HG02885 (cell line): ENCODE results near the gene CLDN7.

Experiments used
- ATAC-seq: cut with Tn5 transposase; IDR thresholded peaks from one replicate; pipeline ENCODE4 v1.9.1; 2021; ENCODE audit warnings: mild to moderate bottlenecking; ENCODE audit not compliant: unreplicated experiment, poor library complexity

CLDN7 gene, protein sequence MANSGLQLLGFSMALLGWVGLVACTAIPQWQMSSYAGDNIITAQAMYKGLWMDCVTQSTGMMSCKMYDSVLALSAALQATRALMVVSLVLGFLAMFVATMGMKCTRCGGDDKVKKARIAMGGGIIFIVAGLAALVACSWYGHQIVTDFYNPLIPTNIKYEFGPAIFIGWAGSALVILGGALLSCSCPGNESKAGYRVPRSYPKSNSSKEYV

GRCh38 chr17:7262192-7262934 lies at the start of gene CLDN7:
Gene CLDN7, minus strand, starts transcription at chr17:7262478. Its CDS starts 435 bp downstream, at chr17:7262043.
- ATAC-seq: no peak

GRCh38 chr17:7311110-7311705 lies 48.9 kb upstream of the CLDN7 start:
- ATAC-seq: no peak

DNA sequence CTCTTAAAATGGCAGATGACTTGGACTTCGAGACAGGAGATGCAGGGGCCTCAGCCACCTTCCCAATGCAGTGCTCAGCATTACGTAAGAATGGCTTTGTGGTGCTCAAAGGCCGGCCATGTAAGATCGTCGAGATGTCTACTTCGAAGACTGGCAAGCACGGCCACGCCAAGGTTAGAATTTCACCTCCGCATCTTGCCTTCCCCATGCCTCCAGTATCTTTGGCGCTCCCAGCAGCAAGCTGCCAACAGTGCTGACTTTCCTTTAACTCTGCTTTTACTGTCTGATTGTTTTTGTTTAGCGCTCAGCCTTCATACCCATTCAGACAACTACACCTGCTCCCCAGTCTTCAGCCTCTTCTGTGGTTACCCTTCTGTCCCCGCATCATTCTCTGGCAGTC lies 47.4 kb upstream of the CLDN7 start:
- no peak for ATAC-seq

GRCh38 chr17:7308625-7309433 lies 46.6 kb upstream of the CLDN7 start:
- no peak for ATAC-seq

DNA sequence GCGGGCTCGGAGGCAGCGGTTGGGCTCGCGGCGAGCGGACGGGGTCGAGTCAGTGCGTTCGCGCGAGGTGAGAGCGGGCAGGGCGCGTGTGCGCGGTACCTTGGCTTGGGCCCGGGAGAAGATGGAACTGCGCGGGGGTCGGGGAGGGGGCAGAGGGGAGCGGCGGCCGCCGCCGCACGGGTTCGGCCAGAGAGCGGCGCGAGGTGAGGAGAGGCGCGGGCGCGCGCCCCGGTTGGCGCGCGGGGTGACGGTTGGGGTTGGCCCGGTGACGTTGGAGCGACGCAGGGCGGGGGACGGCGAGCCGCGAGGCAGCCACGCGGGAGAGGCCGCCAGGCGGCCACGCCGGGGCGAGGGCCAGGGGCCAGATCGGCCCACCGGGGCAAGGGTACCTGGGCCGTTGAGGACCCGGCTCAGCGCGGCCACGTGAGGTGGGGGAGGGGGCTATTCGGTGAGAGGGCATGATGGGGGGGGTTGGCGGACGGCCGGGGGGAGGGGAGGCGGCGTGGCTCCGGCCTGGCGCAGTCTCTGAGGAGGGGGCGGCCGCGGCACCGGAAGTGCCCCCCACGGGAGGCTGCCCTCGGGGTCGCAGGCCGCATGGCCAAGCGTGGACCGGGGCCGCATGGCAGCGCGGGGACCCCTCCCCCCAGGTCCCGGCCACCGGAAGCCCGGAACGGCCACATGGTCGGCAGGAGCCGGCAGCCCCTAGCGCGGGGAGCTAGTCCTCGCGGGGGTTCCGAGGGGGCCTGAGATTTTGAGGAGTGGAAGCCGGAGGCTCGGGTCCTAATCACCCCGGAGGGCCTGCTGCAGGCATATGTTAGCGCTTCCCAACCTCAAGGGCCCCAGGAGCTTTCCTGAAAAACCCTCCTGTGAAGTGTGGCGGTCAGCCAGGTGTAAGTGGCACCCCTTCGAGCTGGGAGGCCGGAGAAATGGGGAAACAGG lies 45.7 kb upstream of the CLDN7 start:
- ATAC-seq: peak; percentile 9

- ATAC-seq: peak; percentile 75
Observed at GRCh38 chr17:7306911-7307685, 44.8 kb upstream of the CLDN7 start, which contains the start of gene EIF5A. Gene EIF5A, plus strand, starts transcription at chr17:7307628. Its CDS starts 2,008 bp downstream, at chr17:7309636.

DNA sequence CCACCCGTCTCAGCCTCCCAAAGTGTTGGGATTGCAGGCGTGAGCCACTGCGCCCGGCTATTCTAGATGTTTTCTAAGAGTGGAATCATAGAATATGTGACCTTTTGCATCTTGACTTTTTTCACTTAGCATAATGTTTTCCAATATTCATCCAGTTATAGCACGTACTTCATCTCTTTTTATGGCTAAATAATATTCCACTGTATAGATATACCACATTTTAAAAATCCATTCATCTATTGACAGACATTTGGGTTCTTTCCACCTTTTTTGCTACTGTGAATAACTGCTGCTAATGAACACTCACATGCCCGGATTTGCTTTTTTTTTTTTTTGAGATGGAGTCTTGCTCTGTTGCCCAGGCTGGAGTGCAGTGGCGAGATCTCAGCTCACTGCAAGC lies 41.9 kb upstream of the CLDN7 start:
- no peak for ATAC-seq

DNA sequence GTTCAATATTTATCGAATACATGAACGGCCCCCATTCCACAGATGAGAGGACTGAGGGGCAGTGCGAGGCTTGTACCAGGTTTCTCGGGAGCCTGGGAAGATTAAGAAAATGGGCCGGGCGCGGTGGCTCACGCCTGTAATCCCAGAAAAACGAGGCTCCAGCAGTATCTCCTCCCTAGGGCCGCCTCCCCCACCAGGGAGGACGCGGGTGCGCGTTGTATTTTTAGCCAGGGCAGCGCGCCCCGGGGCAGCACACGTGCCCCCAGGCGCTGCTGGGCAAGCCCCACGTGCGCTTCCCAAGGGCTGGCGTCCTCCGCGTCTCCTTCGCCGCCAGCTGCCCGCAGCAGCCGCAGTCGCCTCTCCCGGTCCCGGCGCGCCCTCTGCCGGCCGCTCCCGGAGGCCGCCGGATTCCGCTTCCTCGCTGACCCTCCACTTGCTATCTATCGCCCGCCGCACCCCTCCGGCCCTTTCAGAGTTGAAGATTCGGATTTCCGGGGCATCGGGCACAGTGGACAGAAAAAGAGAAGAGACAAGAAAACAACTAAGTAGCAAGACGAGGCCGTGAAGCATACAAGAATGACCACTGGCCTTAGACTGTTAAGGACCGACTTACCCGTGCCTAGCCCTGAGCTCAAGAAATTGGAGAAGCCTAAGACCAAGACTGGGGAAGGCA lies 34.0 kb upstream of the CLDN7 start:
- ATAC-seq: no peak

DNA sequence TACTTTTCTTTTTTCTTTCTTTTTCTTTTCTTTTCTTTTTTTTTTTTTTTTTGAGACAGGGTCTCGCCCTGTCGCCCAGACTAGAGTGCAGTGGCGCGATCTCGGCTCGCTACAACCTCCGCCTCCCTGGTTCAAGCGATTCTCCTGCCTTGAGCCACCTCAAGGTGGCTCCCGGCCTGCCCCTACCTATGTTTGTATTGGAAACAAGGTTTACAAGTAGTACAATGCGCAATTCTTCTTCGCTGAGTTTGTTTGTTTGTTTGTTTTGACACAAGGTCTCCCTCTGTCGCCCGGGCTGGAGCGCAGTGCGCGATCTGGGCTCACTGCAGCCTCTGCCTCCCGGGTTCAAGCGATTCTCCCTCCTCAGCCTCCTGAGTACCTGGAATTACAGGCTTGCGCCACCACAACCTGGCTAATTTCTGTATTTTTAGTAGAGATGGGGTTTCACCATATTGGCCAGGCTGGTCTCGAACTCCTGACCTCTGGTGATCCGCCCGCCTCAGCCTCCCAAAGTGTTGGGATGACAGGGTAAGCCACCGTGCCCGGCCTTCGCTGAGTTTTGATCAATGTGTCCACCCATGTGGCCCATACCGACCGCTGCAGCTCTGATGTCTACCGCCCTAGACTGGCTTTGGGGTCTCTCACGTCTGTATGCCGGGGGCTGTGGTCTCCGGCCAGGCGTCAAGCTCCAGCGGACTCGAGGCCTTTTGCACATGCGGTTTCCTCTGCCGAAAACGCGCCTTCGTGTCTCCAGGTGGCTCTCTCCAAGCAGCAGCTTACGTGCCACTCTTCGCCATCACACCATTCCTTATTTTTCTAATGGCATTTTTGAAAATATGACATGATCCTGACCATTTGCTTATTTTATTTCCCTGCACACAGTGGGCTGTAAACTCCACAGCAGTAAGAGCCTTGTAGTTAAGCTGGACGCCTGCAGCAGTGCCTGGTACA lies 33.2 kb upstream of the CLDN7 start:
- no peak for ATAC-seq

GRCh38 chr17:7294614-7295153 lies 32.4 kb upstream of the CLDN7 start, which contains the start of gene YBX2:
Gene YBX2, minus strand, starts transcription at chr17:7294639. Its CDS starts 139 bp downstream, at chr17:7294500.
- ATAC-seq: peak; percentile 45

DNA sequence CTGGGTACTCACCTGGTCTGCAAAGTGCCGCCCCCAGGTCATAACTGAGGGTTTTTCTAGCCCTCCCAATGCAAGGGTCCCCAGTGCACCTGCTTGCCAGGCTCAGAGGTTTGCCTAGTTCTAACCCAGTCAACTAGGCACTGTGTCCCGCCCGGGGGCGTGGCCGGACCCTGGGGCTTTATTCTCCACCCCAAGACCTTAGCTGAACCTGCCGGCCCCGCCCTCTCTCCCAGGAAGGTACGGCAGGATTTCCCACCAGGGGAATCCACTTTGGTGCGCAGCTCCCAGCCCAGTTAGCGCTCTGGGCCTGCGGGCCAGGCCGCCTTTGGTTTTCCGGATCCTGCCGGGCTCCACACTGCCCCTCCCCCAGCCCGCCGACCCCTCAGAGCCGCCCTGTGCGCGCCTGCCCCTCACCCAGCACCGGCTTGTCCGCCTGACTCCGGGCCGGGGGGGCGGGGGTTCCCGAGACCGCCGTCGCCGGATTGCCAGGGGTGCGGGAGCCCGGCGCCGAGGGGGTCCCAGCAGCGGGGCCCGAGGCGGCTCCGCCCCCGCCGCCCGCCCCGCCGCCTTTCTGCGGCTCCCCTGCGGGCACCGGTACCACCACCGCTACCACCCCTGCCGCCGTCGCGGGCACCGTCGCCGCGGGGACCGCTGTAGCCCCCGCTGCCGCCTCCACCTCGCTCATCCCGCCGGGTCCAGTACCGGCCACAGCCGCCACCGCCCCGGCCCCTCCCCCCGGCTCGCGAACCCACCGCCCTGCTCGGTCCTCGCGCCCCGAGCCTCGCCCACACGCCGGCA lies 31.7 kb upstream of the CLDN7 start:
- no peak for ATAC-seq

GRCh38 chr17:7293159-7293558 lies 30.9 kb upstream of the CLDN7 start:
- no peak for ATAC-seq

DNA sequence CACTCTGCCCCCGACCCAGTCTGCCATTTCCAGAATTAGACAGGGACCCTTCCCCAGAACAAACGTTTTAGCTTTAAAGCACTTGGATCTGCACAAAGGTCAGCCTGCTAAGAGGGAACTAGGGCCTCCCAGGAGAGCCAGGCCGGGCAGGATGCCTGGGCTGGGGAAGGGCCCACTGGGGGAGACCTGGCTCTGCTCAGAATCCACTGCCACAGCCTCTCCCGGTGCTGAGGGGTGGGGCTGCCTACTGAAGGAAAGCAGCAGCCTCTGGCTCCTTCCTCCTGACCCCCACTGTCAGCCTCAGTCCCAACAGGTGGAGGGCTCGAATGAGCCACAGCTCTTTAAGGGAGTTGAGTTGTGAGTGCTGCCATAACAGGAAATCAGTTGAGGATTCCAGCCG lies 30.5 kb upstream of the CLDN7 start:
- ATAC-seq: no peak

DNA sequence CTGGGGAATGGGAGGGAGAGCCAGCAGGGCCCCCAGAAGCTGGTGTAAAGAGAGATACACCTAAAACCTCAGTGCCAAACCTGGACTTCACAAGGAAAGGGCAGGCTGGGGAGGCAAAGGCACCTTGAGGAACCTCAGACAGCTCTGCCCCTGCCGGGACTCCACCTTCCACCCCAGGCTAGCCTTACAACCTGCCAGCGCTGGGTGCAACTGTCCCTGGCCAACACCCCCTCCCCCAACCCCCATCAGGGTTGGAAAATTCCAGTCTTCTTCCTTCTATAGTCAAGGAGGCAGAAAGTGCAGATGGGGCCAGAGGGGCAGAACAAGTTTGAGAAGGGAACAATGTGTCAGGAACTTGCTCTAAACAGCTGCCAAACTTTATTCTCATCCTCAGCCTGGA lies 29.9 kb upstream of the CLDN7 start:
- no peak for ATAC-seq

GRCh38 chr17:7290685-7291084 lies 28.4 kb upstream of the CLDN7 start:
- no peak for ATAC-seq

DNA sequence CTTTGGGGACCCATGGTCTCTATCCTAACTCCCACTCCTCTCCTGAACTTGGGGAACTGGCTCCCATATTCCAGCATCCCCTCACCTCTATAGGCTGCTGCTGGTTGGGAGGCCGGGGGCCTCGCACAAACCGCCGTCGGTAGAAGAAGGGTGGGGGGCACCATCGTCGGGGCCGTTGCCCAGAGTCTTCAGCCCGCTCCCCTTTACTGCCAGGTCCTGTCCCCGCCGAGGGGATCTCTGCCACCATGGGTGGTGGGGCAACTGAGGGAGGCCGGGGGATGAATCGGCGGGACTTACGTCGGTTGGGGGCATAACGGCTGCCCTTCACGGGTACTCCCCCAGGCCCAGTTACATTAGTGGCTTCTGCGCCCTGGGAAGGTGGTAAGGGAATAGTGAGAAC lies 27.9 kb upstream of the CLDN7 start:
- ATAC-seq: no peak
